ENCODE measurements around the gene PDCD1LG2.

DNA sequence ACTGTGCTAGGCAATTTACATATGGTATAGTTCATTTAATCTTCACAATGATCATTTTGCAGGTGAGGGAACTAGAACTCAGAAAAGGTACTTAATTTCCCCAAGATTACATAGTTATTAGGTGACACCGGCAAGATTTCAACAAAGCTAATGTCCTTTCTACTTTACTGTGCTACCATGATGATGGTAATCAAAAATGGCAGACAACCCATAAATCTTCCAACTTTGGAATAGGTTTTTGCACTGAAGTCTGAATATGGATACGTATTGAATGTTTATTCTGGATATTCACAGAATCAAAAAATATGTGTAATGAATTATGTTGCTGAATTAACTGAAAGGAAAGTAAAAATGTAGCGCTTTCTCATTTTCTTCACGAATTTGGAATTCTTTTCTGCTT is 13.8 kb downstream of the PDCD1LG2 start:
- TF ChIP-seq, protein P1, sequence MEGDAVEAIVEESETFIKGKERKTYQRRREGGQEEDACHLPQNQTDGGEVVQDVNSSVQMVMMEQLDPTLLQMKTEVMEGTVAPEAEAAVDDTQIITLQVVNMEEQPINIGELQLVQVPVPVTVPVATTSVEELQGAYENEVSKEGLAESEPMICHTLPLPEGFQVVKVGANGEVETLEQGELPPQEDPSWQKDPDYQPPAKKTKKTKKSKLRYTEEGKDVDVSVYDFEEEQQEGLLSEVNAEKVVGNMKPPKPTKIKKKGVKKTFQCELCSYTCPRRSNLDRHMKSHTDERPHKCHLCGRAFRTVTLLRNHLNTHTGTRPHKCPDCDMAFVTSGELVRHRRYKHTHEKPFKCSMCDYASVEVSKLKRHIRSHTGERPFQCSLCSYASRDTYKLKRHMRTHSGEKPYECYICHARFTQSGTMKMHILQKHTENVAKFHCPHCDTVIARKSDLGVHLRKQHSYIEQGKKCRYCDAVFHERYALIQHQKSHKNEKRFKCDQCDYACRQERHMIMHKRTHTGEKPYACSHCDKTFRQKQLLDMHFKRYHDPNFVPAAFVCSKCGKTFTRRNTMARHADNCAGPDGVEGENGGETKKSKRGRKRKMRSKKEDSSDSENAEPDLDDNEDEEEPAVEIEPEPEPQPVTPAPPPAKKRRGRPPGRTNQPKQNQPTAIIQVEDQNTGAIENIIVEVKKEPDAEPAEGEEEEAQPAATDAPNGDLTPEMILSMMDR (IDR thresholded peaks at IDR 0.05) = no peak
- TF ChIP-seq POLR2AphosphoS5 (IDR thresholded peaks at IDR 0.05) (no peak), POLR2A (IDR thresholded peaks at IDR 0.05) (no peak)

All from gastroesophageal sphincter (tissue), 3 donors.